ENCODE measurements around the gene EHMT1. TPM values are rescaled to one million over a fixed set of nuclear protein-coding genes. Genes with fewer than 3 reads are reported as not detected.
A peak's percentile ranks its signal among the peaks of the same experiment; 100 is the strongest.

Gene EHMT1
- total and polyA plus RNA-seq, 2 experiments from 2014 or later, result 162 to 177 TPM

DNA sequence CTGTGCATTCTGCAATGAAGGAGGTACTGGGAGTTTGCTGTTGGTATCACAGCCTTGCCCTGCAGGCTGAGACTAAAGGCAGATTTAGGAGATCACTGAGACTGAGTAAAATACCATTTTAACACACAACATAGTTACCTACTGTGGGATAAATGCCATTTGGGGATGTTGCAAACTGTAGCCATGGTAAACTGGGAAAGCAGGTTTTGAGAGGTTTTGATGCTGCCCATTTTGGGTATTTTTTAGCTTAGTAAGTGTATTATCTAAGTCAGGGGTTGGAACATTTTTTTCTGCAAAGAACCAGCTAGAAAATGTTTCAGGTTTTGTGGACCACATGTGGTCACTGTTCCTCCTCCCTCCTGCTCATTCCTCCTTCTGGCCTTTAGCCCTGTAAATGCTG is 108.9 kb downstream of the EHMT1 start:
- Mint-ChIP-seq H3K36me3 (ENCODE audit: low read depth) (peaks cover 76% of the 10 kb centered on the region), H3K27ac (no peak overlapping the region), H3K27me3 (ENCODE audit: insufficient read depth, low read depth, poor library complexity) (peaks cover 18% of the 10 kb centered on the region), H3K9me3 (peaks cover 5% of the 10 kb centered on the region; the same call in 2 of the 3 replicates), H3K4me3 (no peak overlapping the region), H3K4me1 (peaks cover 32% of the 10 kb centered on the region)
- Histone ChIP-seq H3K9me2 (ENCODE audit: insufficient read depth) (no peaks in the 10 kb centered on the region), H3K27me3 (ENCODE audit: insufficient read depth) (no peaks in the 10 kb centered on the region), H3K4me1 (ENCODE audit: insufficient read depth) (peaks cover 7% of the 10 kb centered on the region; the same call in 1 of the 2 replicates), H4K20me1 (replicated peaks; ENCODE audit: insufficient read depth) (peaks cover 17% of the 10 kb centered on the region), H3K4me2 (no peak overlapping the region), H3K4me3 (no peak overlapping the region), H2AFZ (no peak overlapping the region), H3K27ac (ENCODE audit: low read depth) (0 out of 2 replicates have a peak overlapping the region, but pooled peaks have one; percentile 74), H3K36me3 (ENCODE audit: insufficient read depth) (peaks cover 15% of the 10 kb centered on the region), H3K79me2 (replicated peaks; ENCODE audit: insufficient read depth) (peaks cover 78% of the 10 kb centered on the region), H3F3A (replicated peaks; ENCODE audit: low read depth) (peaks cover 9% of the 10 kb centered on the region; the same call in 1 of the 2 replicates)
- no peak for DNase-seq (ENCODE audit: low spot score)
- TF ChIP-seq POLR2AphosphoS5 (IDR thresholded peaks at IDR 0.05; ENCODE audit: low read depth), result no peak
- TF ChIP-seq, protein P1, sequence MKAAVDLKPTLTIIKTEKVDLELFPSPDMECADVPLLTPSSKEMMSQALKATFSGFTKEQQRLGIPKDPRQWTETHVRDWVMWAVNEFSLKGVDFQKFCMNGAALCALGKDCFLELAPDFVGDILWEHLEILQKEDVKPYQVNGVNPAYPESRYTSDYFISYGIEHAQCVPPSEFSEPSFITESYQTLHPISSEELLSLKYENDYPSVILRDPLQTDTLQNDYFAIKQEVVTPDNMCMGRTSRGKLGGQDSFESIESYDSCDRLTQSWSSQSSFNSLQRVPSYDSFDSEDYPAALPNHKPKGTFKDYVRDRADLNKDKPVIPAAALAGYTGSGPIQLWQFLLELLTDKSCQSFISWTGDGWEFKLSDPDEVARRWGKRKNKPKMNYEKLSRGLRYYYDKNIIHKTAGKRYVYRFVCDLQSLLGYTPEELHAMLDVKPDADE (IDR thresholded peaks at IDR 0.05), result no peak
- no peak for TF ChIP-seq CREB1 (CRISPR knock-in tag; IDR thresholded peaks at IDR 0.05; ENCODE audit: low read depth)
- no peak for TF ChIP-seq STAT1 (IDR thresholded peaks at IDR 0.05; ENCODE audit: unreplicated experiment)
- TF ChIP-seq, protein P2, sequence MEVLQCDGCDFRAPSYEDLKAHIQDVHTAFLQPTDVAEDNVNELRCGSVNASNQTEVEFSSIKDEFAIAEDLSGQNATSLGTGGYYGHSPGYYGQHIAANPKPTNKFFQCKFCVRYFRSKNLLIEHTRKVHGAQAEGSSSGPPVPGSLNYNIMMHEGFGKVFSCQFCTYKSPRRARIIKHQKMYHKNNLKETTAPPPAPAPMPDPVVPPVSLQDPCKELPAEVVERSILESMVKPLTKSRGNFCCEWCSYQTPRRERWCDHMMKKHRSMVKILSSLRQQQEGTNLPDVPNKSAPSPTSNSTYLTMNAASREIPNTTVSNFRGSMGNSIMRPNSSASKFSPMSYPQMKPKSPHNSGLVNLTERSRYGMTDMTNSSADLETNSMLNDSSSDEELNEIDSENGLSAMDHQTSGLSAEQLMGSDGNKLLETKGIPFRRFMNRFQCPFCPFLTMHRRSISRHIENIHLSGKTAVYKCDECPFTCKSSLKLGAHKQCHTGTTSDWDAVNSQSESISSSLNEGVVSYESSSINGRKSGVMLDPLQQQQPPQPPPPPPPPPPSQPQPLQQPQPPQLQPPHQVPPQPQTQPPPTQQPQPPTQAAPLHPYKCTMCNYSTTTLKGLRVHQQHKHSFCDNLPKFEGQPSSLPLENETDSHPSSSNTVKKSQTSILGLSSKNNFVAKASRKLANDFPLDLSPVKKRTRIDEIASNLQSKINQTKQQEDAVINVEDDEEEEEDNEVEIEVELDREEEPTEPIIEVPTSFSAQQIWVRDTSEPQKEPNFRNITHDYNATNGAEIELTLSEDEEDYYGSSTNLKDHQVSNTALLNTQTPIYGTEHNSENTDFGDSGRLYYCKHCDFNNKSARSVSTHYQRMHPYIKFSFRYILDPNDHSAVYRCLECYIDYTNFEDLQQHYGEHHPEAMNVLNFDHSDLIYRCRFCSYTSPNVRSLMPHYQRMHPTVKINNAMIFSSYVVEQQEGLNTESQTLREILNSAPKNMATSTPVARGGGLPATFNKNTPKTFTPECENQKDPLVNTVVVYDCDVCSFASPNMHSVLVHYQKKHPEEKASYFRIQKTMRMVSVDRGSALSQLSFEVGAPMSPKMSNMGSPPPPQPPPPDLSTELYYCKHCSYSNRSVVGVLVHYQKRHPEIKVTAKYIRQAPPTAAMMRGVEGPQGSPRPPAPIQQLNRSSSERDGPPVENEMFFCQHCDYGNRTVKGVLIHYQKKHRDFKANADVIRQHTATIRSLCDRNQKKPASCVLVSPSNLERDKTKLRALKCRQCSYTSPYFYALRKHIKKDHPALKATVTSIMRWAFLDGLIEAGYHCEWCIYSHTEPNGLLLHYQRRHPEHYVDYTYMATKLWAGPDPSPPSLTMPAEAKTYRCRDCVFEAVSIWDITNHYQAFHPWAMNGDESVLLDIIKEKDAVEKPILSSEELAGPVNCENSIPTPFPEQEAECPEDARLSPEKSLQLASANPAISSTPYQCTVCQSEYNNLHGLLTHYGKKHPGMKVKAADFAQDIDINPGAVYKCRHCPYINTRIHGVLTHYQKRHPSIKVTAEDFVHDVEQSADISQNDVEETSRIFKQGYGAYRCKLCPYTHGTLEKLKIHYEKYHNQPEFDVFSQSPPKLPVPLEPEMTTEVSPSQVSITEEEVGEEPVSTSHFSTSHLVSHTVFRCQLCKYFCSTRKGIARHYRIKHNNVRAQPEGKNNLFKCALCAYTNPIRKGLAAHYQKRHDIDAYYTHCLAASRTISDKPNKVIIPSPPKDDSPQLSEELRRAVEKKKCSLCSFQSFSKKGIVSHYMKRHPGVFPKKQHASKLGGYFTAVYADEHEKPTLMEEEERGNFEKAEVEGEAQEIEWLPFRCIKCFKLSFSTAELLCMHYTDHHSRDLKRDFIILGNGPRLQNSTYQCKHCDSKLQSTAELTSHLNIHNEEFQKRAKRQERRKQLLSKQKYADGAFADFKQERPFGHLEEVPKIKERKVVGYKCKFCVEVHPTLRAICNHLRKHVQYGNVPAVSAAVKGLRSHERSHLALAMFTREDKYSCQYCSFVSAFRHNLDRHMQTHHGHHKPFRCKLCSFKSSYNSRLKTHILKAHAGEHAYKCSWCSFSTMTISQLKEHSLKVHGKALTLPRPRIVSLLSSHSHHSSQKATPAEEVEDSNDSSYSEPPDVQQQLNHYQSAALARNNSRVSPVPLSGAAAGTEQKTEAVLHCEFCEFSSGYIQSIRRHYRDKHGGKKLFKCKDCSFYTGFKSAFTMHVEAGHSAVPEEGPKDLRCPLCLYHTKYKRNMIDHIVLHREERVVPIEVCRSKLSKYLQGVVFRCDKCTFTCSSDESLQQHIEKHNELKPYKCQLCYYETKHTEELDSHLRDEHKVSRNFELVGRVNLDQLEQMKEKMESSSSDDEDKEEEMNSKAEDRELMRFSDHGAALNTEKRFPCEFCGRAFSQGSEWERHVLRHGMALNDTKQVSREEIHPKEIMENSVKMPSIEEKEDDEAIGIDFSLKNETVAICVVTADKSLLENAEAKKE (CRISPR knock-in tag; IDR thresholded peaks at IDR 0.05), result no peak
- TF ChIP-seq EZH2phosphoT487 (IDR thresholded peaks at IDR 0.05; ENCODE audit: unreplicated experiment), result no peak
- TF ChIP-seq EZH2 (IDR thresholded peaks at IDR 0.05; ENCODE audit: low read depth, unreplicated experiment), result no peak
- no peak for TF ChIP-seq NANOG (IDR thresholded peaks at IDR 0.05; ENCODE audit: borderline replicate concordance)
- TF ChIP-seq JUNB (IDR thresholded peaks at IDR 0.05; ENCODE audit: unreplicated experiment), result no peak
- no peak for TF ChIP-seq ZNF114 (CRISPR knock-in tag; IDR thresholded peaks at IDR 0.05)
- no peak for TF ChIP-seq ZNF331 (CRISPR knock-in tag; IDR thresholded peaks at IDR 0.05; ENCODE audit: low read depth)
- no peak for ATAC-seq
